IMR-90 (cell line): ENCODE results near the gene TMPRSS2. TPM values are rescaled to one million over a fixed set of nuclear protein-coding genes. Genes with fewer than 3 reads are reported as not detected.

ENCODE experiments used
- ATAC-seq: fragments of 200-7000 bp; cut with Tn5 transposase; 2 replicates; pipeline ENCODE4 v1.9.1; 2020; ENCODE audit warnings: low read depth, mild to moderate bottlenecking, moderate library complexity
- BruUV-seq: library from RNA; stranded (reverse); fragments of 400-500 nt; replicated peaks from 2 replicates; lab custom pipeline; 2021; lab: Mats Ljungman, UMichigan
- CTCF ChIA-PET: fragments of 300-600 bp; formaldehyde crosslinking; extraction: SDS; loops from one replicate; lab custom pipeline; 2021; ENCODE audit warnings: antibody characterized with exemption; lab: Yijun Ruan, JAX
- POLR2A ChIA-PET: fragments of 300-600 bp; sonication (Branson Sonifier 250); formaldehyde crosslinking; loops from one replicate; lab custom pipeline; 2022; ENCODE audit warnings: antibody characterized with exemption; ENCODE audit not compliant: unreplicated experiment; lab: Charles Lee
- DNase-seq: peaks from one replicate; pipeline ENCODE4 v3.0.0; 2013
- H2AFZ ChIP-seq: replicated peaks from 2 replicates; pipeline ENCODE3; 2013; ENCODE audit warnings: low read length, mild to moderate bottlenecking; ENCODE audit not compliant: poor library complexity
- H2AK5ac ChIP-seq: 2 replicates; pipeline ENCODE4 v1.6.1; 2013; ENCODE audit warnings: low read depth, low read length, inconsistent platforms
- H2AK9ac ChIP-seq: replicated peaks from 2 replicates; pipeline ENCODE3; 2013; ENCODE audit warnings: mild to moderate bottlenecking, low read depth, low read length, moderate library complexity; ENCODE audit not compliant: poor library complexity
- H2BK120ac ChIP-seq: 2 replicates; pipeline ENCODE4 v1.6.1; 2013; ENCODE audit warnings: low read depth, low read length, inconsistent platforms
- H2BK15ac ChIP-seq: 3 replicates; pipeline ENCODE4 v1.6.1; 2013; ENCODE audit warnings: low read depth, low read length, inconsistent platforms
- H2BK20ac ChIP-seq: 2 replicates; pipeline ENCODE4 v1.6.1; 2013; ENCODE audit warnings: low read depth, mild to moderate bottlenecking, inconsistent platforms, low read length, moderate library complexity
- H2BK5ac ChIP-seq: 2 replicates; pipeline ENCODE4 v1.6.1; 2013; ENCODE audit warnings: mild to moderate bottlenecking, low read depth, low read length, inconsistent platforms; ENCODE audit not compliant: poor library complexity, severe bottlenecking
- H3K14ac ChIP-seq: replicated peaks from 2 replicates; pipeline ENCODE4 v1.6.1; 2013; ENCODE audit warnings: low read depth, low read length, inconsistent platforms
- H3K18ac ChIP-seq: 2 replicates; pipeline ENCODE4 v1.6.1; 2013; ENCODE audit warnings: low read depth, low read length, control low read depth
- H3K23ac ChIP-seq: 2 replicates; pipeline ENCODE4 v1.6.1; 2013; ENCODE audit warnings: low read depth, low read length, inconsistent platforms
- H3K27ac ChIP-seq: 2 replicates; pipeline ENCODE4 v1.5.1; 2013; ENCODE audit warnings: mild to moderate bottlenecking, control low read depth, low read length; ENCODE audit not compliant: insufficient read depth
- H3K27me3 ChIP-seq: 2 replicates; pipeline ENCODE4 v1.6.1; 2013; ENCODE audit warnings: low read length; ENCODE audit not compliant: control insufficient read depth, insufficient read depth
- H3K36me3 ChIP-seq: 2 replicates; pipeline ENCODE4 v1.6.1; 2013; ENCODE audit warnings: low read length, mixed read lengths; ENCODE audit not compliant: control insufficient read depth, insufficient read depth
- H3K4ac ChIP-seq: 2 replicates; pipeline ENCODE4 v1.6.1; 2013; ENCODE audit warnings: low read depth, low read length, inconsistent platforms
- H3K4me1 ChIP-seq: 2 replicates; pipeline ENCODE4 v1.6.1; 2013; ENCODE audit warnings: low read length, mixed read lengths; ENCODE audit not compliant: control insufficient read depth, insufficient read depth
- H3K4me2 ChIP-seq: 2 replicates; pipeline ENCODE4 v1.6.1; 2013; ENCODE audit warnings: low read depth, mild to moderate bottlenecking, control low read depth, low read length, moderate library complexity
- H3K4me3 ChIP-seq: 2 replicates; pipeline ENCODE4 v1.5.1; 2013; ENCODE audit warnings: low read depth, mild to moderate bottlenecking, control low read depth, low read length, moderate library complexity; ENCODE audit not compliant: insufficient read depth
- H3K56ac ChIP-seq: 2 replicates; pipeline ENCODE4 v1.6.1; 2013; ENCODE audit warnings: low read length, inconsistent platforms; ENCODE audit not compliant: insufficient read depth; ENCODE audit errors: extremely low read depth
- H3K79me1 ChIP-seq, 2 experiments: 2 replicates each; pipeline ENCODE4 v1.6.1; 2013; ENCODE audit warnings: low read length in 2 of 2, inconsistent platforms in 1 of 2, low read depth in 1 of 2
- H3K9ac ChIP-seq: 2 replicates; pipeline ENCODE4 v1.6.1; 2013; ENCODE audit warnings: low read depth, low read length, control low read depth
- H3K9me1 ChIP-seq: 2 replicates; pipeline ENCODE4 v1.6.1; 2013; ENCODE audit warnings: low read length, inconsistent platforms; ENCODE audit not compliant: insufficient read depth
- H3K9me3 ChIP-seq: 2 replicates; pipeline ENCODE4 v1.6.1; 2013; ENCODE audit warnings: low read length; ENCODE audit not compliant: control insufficient read depth, insufficient read depth
- H4K20me1 ChIP-seq: 2 replicates; pipeline ENCODE4 v1.6.1; 2013; ENCODE audit warnings: low read length, inconsistent platforms; ENCODE audit not compliant: insufficient read depth
- H4K5ac ChIP-seq: 2 replicates; pipeline ENCODE4 v1.6.1; 2013; ENCODE audit warnings: mild to moderate bottlenecking, low read depth, low read length, control low read depth
- H4K8ac ChIP-seq, 2 experiments: 2 replicates each; pipeline ENCODE4 v1.6.1; 2013; ENCODE audit warnings: low read depth in 2 of 2, low read length in 2 of 2, control low read depth in 1 of 2, inconsistent platforms in 1 of 2
- H4K91ac ChIP-seq: 2 replicates; pipeline ENCODE4 v1.6.1; 2013; ENCODE audit warnings: low read depth, low read length, inconsistent platforms; ENCODE audit not compliant: insufficient read depth
- BHLHE40 ChIP-seq: fragments of 150-350 bp; IDR thresholded peaks from 2 replicates; pipeline ENCODE4 v1.6.1; 2016; ENCODE audit warnings: mild to moderate bottlenecking, low read depth, low read length
- CEBPB ChIP-seq: IDR thresholded peaks from 2 replicates; pipeline ENCODE4 v1.6.1; 2012; ENCODE audit warnings: low read depth, low read length, improper control_type of control experiment
- CHD1 ChIP-seq: IDR thresholded peaks from 2 replicates; pipeline ENCODE4 v1.6.1; 2012; ENCODE audit warnings: low read depth, low read length, improper control_type of control experiment
- FOS ChIP-seq: fragments of 150-350 bp; IDR thresholded peaks from 2 replicates; pipeline ENCODE4 v1.6.1; 2016; ENCODE audit warnings: low read depth, low read length
- MAFK ChIP-seq: IDR thresholded peaks from 2 replicates; pipeline ENCODE4 v1.6.1; 2012; ENCODE audit warnings: low read depth, low read length, improper control_type of control experiment
- MAZ ChIP-seq: IDR thresholded peaks from 2 replicates; pipeline ENCODE4 v1.6.1; 2012; ENCODE audit warnings: low read depth, mild to moderate bottlenecking, low read length, improper control_type of control experiment, moderate library complexity, borderline replicate concordance
- MXI1 ChIP-seq: IDR thresholded peaks from 2 replicates; pipeline ENCODE4 v1.6.1; 2012; ENCODE audit warnings: low read depth, mild to moderate bottlenecking, low read length, moderate library complexity, borderline replicate concordance
- NFE2L2 ChIP-seq: fragments of 150-350 bp; IDR thresholded peaks from 2 replicates; pipeline ENCODE4 v1.6.1; 2016; ENCODE audit warnings: low read depth, mild to moderate bottlenecking, low read length
- POLR2A ChIP-seq: IDR thresholded peaks from 2 replicates; pipeline ENCODE4 v1.6.1; 2012; ENCODE audit warnings: mild to moderate bottlenecking, low read depth, low read length
- RAD21 ChIP-seq: IDR thresholded peaks from 2 replicates; pipeline ENCODE4 v1.6.1; 2012; ENCODE audit warnings: low read length, improper control_type of control experiment
- RCOR1 ChIP-seq: IDR thresholded peaks from 2 replicates; pipeline ENCODE4 v1.6.1; 2012; ENCODE audit warnings: mild to moderate bottlenecking, low read length, improper control_type of control experiment; ENCODE audit not compliant: insufficient replicate concordance
- RFX5 ChIP-seq: IDR thresholded peaks from 2 replicates; pipeline ENCODE4 v1.8.0; 2012; ENCODE audit warnings: low read depth, mild to moderate bottlenecking, low read length, moderate library complexity
- SMC3 ChIP-seq: fragments of 150-350 bp; IDR thresholded peaks from 2 replicates; pipeline ENCODE4 v1.6.1; 2016; ENCODE audit warnings: low read depth, mild to moderate bottlenecking, antibody characterized with exemption, low read length, moderate library complexity
- WGBS, 2 experiments: methylation state at CpG; one replicate each; pipeline versions ENCODE4 v1.1.5 to v1.1.7; 2013; ENCODE audit warnings: missing lambda C conversion rate in 2 of 2; ENCODE audit not compliant: insufficient read length in 1 of 2; ENCODE audit errors: extremely low coverage in 2 of 2; 5-methylcytosine and 5-hydroxymethylcytosine counted together
- dilution Hi-C: fragments of 300-500 bp; cut with HindIII; formaldehyde crosslinking; loops from one replicate; pipeline ENCODE4 v1.14.3; 2018; ENCODE audit warnings: low sequenced_read_pairs; ENCODE audit not compliant: unreplicated experiment
- in situ Hi-C: fragments of 300-500 bp; cut with MboI; formaldehyde crosslinking; loops from 3 replicates; pipeline ENCODE4 v1.14.3; 2019; ENCODE audit warnings: low sequenced_read_pairs, inconsistent platforms, mixed read lengths
- intact Hi-C: fragments of 100-400 bp; cut with micrococcal nuclease; formaldehyde crosslinking; loops from 2 replicates; pipeline ENCODE4 v1.10.0; 2022
- polyA plus RNA-seq, 3 experiments: library from polyadenylated mRNA; depleted of rRNA; stranded (reverse); fragments of >200 nt; gene quantifications; 2 replicates each; pipeline ENCODE4 v1.2.3, GENCODE V29; 2012; ENCODE audit warnings: low replicate concordance in 1 of 3
- total RNA-seq: library from RNA; depleted of rRNA; stranded (reverse); fragments of >200 nt; gene quantifications from 2 replicates; pipeline ENCODE4 v1.2.3, GENCODE V29; 2012
- TF ChIP-seq, protein P1 (sequence below): fragments of 150-350 bp; IDR thresholded peaks from 2 replicates; pipeline ENCODE4 v1.6.1; 2016; ENCODE audit warnings: low read depth, mild to moderate bottlenecking, low read length, moderate library complexity, borderline replicate concordance
- TF ChIP-seq, protein P2 (sequence below): fragments of 150-350 bp; IDR thresholded peaks from 2 replicates; pipeline ENCODE4 v1.6.1; 2017; ENCODE audit warnings: mild to moderate bottlenecking, antibody characterized with exemption, low read length, low read depth
- TF ChIP-seq, protein P3 (sequence below): conservative IDR thresholded peaks from 2 replicates; pipeline ENCODE4 v1.5.1; 2012; ENCODE audit warnings: mild to moderate bottlenecking, low read depth, low read length, improper control_type of control experiment

TMPRSS2 gene
- total and polyA plus RNA-seq, 2 of the 4 experiments (the other 2 are of a cell fraction): not detected

DNA sequence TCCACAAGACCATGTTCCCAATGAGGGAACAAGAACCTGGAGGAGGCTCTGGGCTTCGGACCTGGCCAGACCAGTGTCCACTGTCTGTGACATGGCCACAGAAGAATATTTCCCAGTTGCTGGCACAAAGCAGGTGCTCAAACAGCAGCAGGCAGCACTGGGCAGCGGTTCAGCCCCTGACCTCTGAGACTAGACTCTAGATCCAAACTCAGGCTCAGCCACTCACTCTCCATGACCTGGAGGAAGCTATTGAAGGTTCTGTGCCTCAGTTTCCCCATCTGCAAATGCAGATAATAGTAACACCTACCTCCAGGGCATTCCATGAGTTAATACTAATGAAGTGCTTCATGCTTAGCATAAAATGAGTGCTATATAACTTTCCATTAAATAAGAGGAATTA is 8.0 kb downstream of the TMPRSS2 start:
- in situ Hi-C loops (no loop called here), dilution Hi-C loops (no loop called here), intact Hi-C loops (no loop called here)
- Histone ChIP-seq H3K56ac (no peak overlapping the region), H3K9me1 (no peaks in the 10 kb centered on the region), H3K23ac (no peak overlapping the region), H3K4me3 (no peak overlapping the region), H2BK120ac (no peak overlapping the region), H3K4me1 (no peaks in the 10 kb centered on the region), H3K9ac (no peak overlapping the region), H4K91ac (no peak overlapping the region), H3K27me3 (peaks cover 30% of the 10 kb centered on the region), H3K4me2 (no peak overlapping the region), H3K9me3 (no peaks in the 10 kb centered on the region), H3K79me1 (no peaks in the 10 kb centered on the region), H2AK9ac (no peak overlapping the region), H3K14ac (no peak overlapping the region), H2AFZ (no peak overlapping the region), H3K18ac (no peak overlapping the region), H4K20me1 (no peaks in the 10 kb centered on the region), H2BK5ac (no peak overlapping the region), H3K36me3 (no peaks in the 10 kb centered on the region), H2BK20ac (no peak overlapping the region), H4K5ac (no peak overlapping the region), H4K8ac (no peak overlapping the region), H3K4ac (no peak overlapping the region), H2AK5ac (no peak overlapping the region), H3K27ac (no peak overlapping the region), H2BK15ac (no peak overlapping the region)
- ATAC-seq: no peak
- TF ChIP-seq SMC3 (no peak), NFE2L2 (no peak), MAZ (no peak), RAD21 (no peak), BHLHE40 (no peak), CEBPB (no peak), POLR2A (no peak), RFX5 (no peak), MXI1 (no peak), CHD1 (no peak), RCOR1 (no peak), MAFK (no peak), FOS (no peak)
- TF ChIP-seq, protein P1, sequence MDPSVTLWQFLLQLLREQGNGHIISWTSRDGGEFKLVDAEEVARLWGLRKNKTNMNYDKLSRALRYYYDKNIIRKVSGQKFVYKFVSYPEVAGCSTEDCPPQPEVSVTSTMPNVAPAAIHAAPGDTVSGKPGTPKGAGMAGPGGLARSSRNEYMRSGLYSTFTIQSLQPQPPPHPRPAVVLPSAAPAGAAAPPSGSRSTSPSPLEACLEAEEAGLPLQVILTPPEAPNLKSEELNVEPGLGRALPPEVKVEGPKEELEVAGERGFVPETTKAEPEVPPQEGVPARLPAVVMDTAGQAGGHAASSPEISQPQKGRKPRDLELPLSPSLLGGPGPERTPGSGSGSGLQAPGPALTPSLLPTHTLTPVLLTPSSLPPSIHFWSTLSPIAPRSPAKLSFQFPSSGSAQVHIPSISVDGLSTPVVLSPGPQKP: no peak
- TF ChIP-seq, protein P2, sequence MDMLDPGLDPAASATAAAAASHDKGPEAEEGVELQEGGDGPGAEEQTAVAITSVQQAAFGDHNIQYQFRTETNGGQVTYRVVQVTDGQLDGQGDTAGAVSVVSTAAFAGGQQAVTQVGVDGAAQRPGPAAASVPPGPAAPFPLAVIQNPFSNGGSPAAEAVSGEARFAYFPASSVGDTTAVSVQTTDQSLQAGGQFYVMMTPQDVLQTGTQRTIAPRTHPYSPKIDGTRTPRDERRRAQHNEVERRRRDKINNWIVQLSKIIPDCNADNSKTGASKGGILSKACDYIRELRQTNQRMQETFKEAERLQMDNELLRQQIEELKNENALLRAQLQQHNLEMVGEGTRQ: no peak
- TF ChIP-seq, protein P3, sequence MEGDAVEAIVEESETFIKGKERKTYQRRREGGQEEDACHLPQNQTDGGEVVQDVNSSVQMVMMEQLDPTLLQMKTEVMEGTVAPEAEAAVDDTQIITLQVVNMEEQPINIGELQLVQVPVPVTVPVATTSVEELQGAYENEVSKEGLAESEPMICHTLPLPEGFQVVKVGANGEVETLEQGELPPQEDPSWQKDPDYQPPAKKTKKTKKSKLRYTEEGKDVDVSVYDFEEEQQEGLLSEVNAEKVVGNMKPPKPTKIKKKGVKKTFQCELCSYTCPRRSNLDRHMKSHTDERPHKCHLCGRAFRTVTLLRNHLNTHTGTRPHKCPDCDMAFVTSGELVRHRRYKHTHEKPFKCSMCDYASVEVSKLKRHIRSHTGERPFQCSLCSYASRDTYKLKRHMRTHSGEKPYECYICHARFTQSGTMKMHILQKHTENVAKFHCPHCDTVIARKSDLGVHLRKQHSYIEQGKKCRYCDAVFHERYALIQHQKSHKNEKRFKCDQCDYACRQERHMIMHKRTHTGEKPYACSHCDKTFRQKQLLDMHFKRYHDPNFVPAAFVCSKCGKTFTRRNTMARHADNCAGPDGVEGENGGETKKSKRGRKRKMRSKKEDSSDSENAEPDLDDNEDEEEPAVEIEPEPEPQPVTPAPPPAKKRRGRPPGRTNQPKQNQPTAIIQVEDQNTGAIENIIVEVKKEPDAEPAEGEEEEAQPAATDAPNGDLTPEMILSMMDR: no peak
- WGBS, 2 experiments: 10% methylated on average over 1 of the region's 2 CpGs; no CpG with 5 or more reads in 1 of the 2 experiments
- CTCF ChIA-PET: no interaction called here
- POLR2A ChIA-PET: no interaction called here
- no TSS peak for BruUV-seq
- no peak for DNase-seq
